GM19438 (cell line): ENCODE data around the gene GPR119.
A peak's percentile ranks its signal among the peaks of the same experiment; 100 is the strongest.
"Not testable (repeated sequence)": the region's sequence is repeated elsewhere in the genome, so short reads cannot be mapped to it uniquely, and the experiment has no call there.

Experiments
- ATAC-seq: cut with Tn5 transposase; IDR thresholded peaks from one replicate; pipeline ENCODE4 v1.9.1; 2021; ENCODE audit warnings: low read depth; ENCODE audit not compliant: unreplicated experiment

GPR119 gene

DNA sequence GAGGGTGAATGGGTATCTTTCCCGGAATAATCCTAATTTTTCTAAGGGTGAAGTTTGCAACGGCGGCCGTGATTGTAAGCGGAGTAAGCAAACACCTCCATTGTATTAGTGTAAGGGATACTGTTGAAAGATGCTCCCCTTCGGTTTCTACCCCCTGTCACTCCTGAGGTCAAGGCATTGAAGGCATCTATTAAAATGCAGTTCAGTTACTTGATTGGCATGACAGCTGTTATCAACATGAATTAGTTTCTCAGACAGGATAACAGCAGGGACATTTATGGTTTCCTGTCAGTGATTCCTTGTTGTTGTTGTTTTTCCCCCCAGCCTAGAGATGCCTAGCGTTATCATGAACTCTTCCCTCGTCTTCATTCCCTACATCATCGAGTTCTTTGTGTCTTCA lies 45.2 kb downstream of the GPR119 start:
- no peak for ATAC-seq

DNA sequence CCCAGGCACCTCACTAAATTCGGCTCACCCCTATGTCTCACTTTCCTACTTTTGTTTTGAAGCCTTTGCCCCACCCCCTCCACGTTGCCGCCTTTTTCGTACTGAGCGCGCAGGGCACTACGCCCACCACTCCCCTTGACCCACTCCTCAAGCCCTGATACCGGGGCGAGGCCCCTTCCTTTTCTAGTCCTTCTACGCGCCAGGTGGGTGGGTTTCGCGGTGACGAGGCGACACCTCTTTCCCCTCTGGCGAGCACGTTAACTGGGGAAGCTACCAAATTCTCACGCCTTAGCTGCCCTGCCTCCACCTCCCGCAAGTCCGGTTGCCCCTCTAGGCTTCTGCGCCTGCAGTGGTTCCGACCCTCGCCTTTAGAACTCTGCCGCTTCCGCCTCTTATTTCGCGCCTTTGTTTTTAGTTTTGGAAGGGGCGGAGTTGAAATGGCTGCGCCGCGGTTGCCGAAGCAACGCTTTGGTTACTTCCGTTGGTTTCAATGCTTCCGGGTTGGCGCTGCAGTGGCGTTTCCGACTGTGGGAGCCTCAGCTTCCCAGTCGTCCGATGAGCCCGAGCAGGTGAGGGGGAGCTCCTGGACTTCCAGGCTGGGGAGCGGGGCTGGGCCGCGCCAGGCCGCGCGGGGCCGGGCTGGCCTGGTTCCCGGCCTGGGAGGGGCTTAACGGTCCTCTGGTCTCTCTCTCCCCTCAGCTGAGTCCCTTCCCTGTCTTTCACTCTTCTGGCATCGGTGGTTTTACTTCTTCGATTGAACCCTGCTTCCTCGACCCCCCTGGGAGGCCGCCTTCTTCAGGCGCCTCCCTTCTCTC lies 45.9 kb downstream of the GPR119 start, which contains the start of gene SLC25A14:
Gene SLC25A14 (plus strand): TSS at position 512 of the 815 bp plus-strand sequence. CDS start 360 bp downstream, outside the sequence.
- ATAC-seq, result peak; percentile 95

DNA sequence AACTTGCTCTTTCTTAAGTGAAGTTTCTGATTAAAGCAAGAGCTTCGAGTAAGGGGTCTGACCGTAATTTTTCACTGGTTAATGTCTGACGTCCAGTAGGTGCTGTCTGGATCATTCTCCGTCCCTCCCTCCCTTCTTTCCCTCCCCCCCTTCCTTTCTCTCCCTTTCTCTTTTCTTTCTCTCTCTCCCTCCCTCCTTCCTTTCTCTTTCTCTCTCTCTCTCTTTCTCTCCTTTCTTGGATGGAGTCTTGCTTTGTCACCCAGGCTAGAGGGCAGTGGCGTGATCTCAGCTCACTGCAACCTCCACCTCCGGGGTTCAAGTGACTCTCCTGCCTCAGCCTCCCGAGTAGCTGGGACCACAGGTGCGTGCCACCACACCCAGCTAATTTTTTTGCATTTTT lies 46.6 kb downstream of the GPR119 start:
- not testable (repeated sequence) for ATAC-seq

DNA sequence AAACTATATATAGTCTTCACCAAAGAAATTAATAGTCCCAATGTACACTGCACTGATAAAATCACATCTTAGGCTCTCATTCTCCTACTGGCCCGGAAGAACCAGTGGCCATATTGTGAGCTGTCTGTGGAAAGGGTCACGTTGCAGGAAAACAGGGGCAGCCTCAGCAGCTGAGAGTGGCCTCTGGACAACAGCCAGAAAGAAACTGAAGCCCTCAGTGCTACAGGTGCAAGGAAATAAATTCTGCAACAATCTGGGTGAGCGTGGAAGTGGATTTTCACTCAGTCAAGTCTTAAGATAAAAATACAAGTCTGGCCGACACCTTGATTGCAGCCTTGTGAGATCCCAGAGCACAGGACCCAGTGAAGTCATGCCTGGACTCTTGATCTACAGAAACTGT lies 48.9 kb downstream of the GPR119 start:
- no peak for ATAC-seq
